HG03469 (cell line): Measurements from ENCODE around the gene CYTH1.
"Not testable (repeated sequence)": the region's sequence is repeated elsewhere in the genome, so short reads cannot be mapped to it uniquely, and the experiment has no call there.

Source experiments
- ATAC-seq: cut with Tn5 transposase; IDR thresholded peaks from one replicate; pipeline ENCODE4 v1.9.1; 2021; ENCODE audit warnings: mild to moderate bottlenecking, moderate library complexity, moderate number of reproducible peaks; ENCODE audit not compliant: unreplicated experiment

The CYTH1 gene

GRCh38 chr17:78673395-78673794, 108.7 kb downstream of the CYTH1 start:
- ATAC-seq = no peak

- no peak for ATAC-seq
Measured at GRCh38 chr17:78672871-78673371, 109.2 kb downstream of the CYTH1 start.

- ATAC-seq = no peak
Measured at GRCh38 chr17:78672005-78672404, 110.1 kb downstream of the CYTH1 start.

GRCh38 chr17:78671726-78672001, 110.4 kb downstream of the CYTH1 start:
- ATAC-seq = not testable (repeated sequence)

- ATAC-seq = no peak
Measured at GRCh38 chr17:78670850-78671725, 111.0 kb downstream of the CYTH1 start.

GRCh38 chr17:78669975-78670518, 112.0 kb downstream of the CYTH1 start:
- no peak for ATAC-seq

GRCh38 chr17:78669256-78669974, 112.7 kb downstream of the CYTH1 start:
- ATAC-seq = no peak

- no peak for ATAC-seq
Measured at GRCh38 chr17:78668847-78669246, 113.2 kb downstream of the CYTH1 start.

- ATAC-seq = no peak
Measured at GRCh38 chr17:78667741-78668640, 114.1 kb downstream of the CYTH1 start.

- no peak for ATAC-seq
Measured at GRCh38 chr17:78667091-78667490, 115.0 kb downstream of the CYTH1 start.

GRCh38 chr17:78665952-78666920, 115.8 kb downstream of the CYTH1 start:
- ATAC-seq = no peak

- ATAC-seq = no peak
Measured at GRCh38 chr17:78665387-78665951, 116.6 kb downstream of the CYTH1 start.

GRCh38 chr17:78664476-78665386, 117.3 kb downstream of the CYTH1 start:
- ATAC-seq = no peak

GRCh38 chr17:78661093-78661770, 120.8 kb downstream of the CYTH1 start:
- no peak for ATAC-seq

- ATAC-seq = no peak
Measured at GRCh38 chr17:78659546-78659945, 122.5 kb downstream of the CYTH1 start.

GRCh38 chr17:78658281-78658785, 123.7 kb downstream of the CYTH1 start:
- ATAC-seq = no peak

GRCh38 chr17:78655251-78655940, 126.7 kb downstream of the CYTH1 start:
- ATAC-seq = no peak
